WTC11 (cell line): ENCODE measurements around the gene MAGEC3. TPM values are rescaled to one million over a fixed set of nuclear protein-coding genes. Genes with fewer than 3 reads are reported as not detected.
"Not testable (repeated sequence)": the region's sequence is repeated elsewhere in the genome, so short reads cannot be mapped to it uniquely, and the experiment has no call there.

Experiments used
- ATAC-seq: fragments of 200-7000 bp; cut with Tn5 transposase; 2 replicates; pipeline ENCODE4 v1.10.0; 2021; ENCODE audit warnings: mild to moderate bottlenecking, moderate library complexity
- CTCF ChIA-PET: fragments of 300-600 bp; sonication (Branson Sonifier 250); formaldehyde crosslinking; loops from one replicate; lab custom pipeline; 2021; ENCODE audit warnings: antibody characterized with exemption; lab: Charles Lee
- POLR2A ChIA-PET: fragments of 350-600 bp; sonication (Branson Sonifier 250); formaldehyde crosslinking; loops from one replicate; lab custom pipeline; 2021; ENCODE audit warnings: antibody characterized with exemption; lab: Charles Lee
- DNase-seq: peaks from one replicate; pipeline ENCODE4 v3.0.0; 2021; ENCODE audit warnings: low spot score
- H3K27ac Mint-ChIP-seq: 2 replicates; pipeline ENCODE4 v1.8.0; 2021; ENCODE audit warnings: mixed read lengths
- H3K27me3 Mint-ChIP-seq: 2 replicates; pipeline ENCODE4 v1.8.0; 2021; ENCODE audit warnings: low read depth, mild to moderate bottlenecking, moderate library complexity, mixed read lengths
- H3K36me3 Mint-ChIP-seq: 2 replicates; pipeline ENCODE4 v1.8.0; 2021; ENCODE audit warnings: mixed read lengths
- H3K4me1 Mint-ChIP-seq: 2 replicates; pipeline ENCODE4 v1.8.0; 2022; ENCODE audit warnings: mixed read lengths
- H3K4me3 Mint-ChIP-seq: 2 replicates; pipeline ENCODE4 v1.8.0; 2021; ENCODE audit warnings: mild to moderate bottlenecking, moderate library complexity, mixed read lengths
- H3K9me3 Mint-ChIP-seq: 2 replicates; pipeline ENCODE4 v1.8.0; 2021; ENCODE audit warnings: mixed read lengths
- ATF6 ChIP-seq: sonication (generic); formaldehyde crosslinking; IDR thresholded peaks from 2 replicates; pipeline ENCODE4 v1.8.1; 2023; ENCODE audit warnings: mild to moderate bottlenecking, missing genetic modification reagents
- ESRRA ChIP-seq: sonication (generic); formaldehyde crosslinking; IDR thresholded peaks from 2 replicates; pipeline ENCODE4 v1.8.1; 2022; ENCODE audit warnings: mild to moderate bottlenecking, missing genetic modification reagents, borderline replicate concordance
- ETV6 ChIP-seq: sonication (generic); formaldehyde crosslinking; IDR thresholded peaks from 2 replicates; pipeline ENCODE4 v1.8.1; 2022; ENCODE audit warnings: mild to moderate bottlenecking, missing genetic modification reagents
- GRHL2 ChIP-seq: fragments of 250-450 bp; sonication (Bioruptor Pico); IDR thresholded peaks from 2 replicates; pipeline ENCODE4 v1.8.0; 2022; ENCODE audit warnings: mild to moderate bottlenecking, moderate library complexity; ENCODE audit not compliant: insufficient replicate concordance, severe bottlenecking
- HMGA2 ChIP-seq: fragments of 250-450 bp; sonication (Bioruptor Pico); IDR thresholded peaks from 2 replicates; pipeline ENCODE4 v1.4.0; 2021; ENCODE audit warnings: mild to moderate bottlenecking, moderate library complexity
- JUN ChIP-seq: sonication (generic); formaldehyde crosslinking; IDR thresholded peaks from 2 replicates; pipeline ENCODE4 v1.8.0; 2023; ENCODE audit warnings: mild to moderate bottlenecking, missing genetic modification reagents
- KAT7 ChIP-seq: sonication (generic); formaldehyde crosslinking; IDR thresholded peaks from 2 replicates; pipeline ENCODE4 v1.8.1; 2023; ENCODE audit warnings: missing genetic modification reagents, mild to moderate bottlenecking, borderline replicate concordance
- RELA ChIP-seq: sonication (generic); formaldehyde crosslinking; IDR thresholded peaks from 2 replicates; pipeline ENCODE4 v1.8.1; 2022; ENCODE audit warnings: missing genetic modification reagents, mild to moderate bottlenecking, borderline replicate concordance
- RORB ChIP-seq: fragments of 250-450 bp; sonication (Bioruptor Pico); IDR thresholded peaks from 2 replicates; pipeline ENCODE4 v1.9.0; 2021; ENCODE audit warnings: mild to moderate bottlenecking
- SMAD3 ChIP-seq: sonication (generic); formaldehyde crosslinking; IDR thresholded peaks from 2 replicates; pipeline ENCODE4 v1.8.0; 2022; ENCODE audit warnings: missing genetic modification reagents, mild to moderate bottlenecking, borderline replicate concordance
- SMAD4 ChIP-seq: sonication (generic); formaldehyde crosslinking; IDR thresholded peaks from 2 replicates; pipeline ENCODE4 v1.8.0; 2022; ENCODE audit warnings: mild to moderate bottlenecking, missing genetic modification reagents
- SOX15 ChIP-seq: fragments of 250-450 bp; sonication (Bioruptor Pico); IDR thresholded peaks from 2 replicates; pipeline ENCODE4 v1.9.0; 2021; ENCODE audit warnings: mild to moderate bottlenecking
- SP1 ChIP-seq: sonication (generic); formaldehyde crosslinking; conservative IDR thresholded peaks from 2 replicates; pipeline ENCODE4 v1.8.1; 2022; ENCODE audit warnings: missing genetic modification reagents
- ZBTB21 ChIP-seq: sonication (generic); formaldehyde crosslinking; IDR thresholded peaks from 2 replicates; pipeline ENCODE4 v1.8.1; 2023; ENCODE audit warnings: mild to moderate bottlenecking, missing genetic modification reagents, borderline replicate concordance
- ZNF263 ChIP-seq: sonication (generic); formaldehyde crosslinking; IDR thresholded peaks from 2 replicates; pipeline ENCODE4 v1.8.1; 2022; ENCODE audit warnings: low read depth, mild to moderate bottlenecking, moderate library complexity, missing genetic modification reagents
- ZNF425 ChIP-seq: fragments of 250-450 bp; sonication (Bioruptor Pico); conservative IDR thresholded peaks from 2 replicates; pipeline ENCODE4 v1.9.0; 2021; ENCODE audit warnings: mild to moderate bottlenecking
- ZNF671 ChIP-seq: fragments of 250-450 bp; sonication (Bioruptor Pico); IDR thresholded peaks from 2 replicates; pipeline ENCODE4 v1.8.0; 2021; ENCODE audit warnings: mild to moderate bottlenecking
- total RNA-seq: library from RNA; stranded (reverse); gene quantifications from 3 replicates; pipeline ENCODE4 v1.2.3, GENCODE V29; 2021
- TF ChIP-seq, protein P1 (sequence below): sonication (generic); formaldehyde crosslinking; IDR thresholded peaks from 2 replicates; pipeline ENCODE4 v1.8.1; 2023; ENCODE audit warnings: mild to moderate bottlenecking, missing genetic modification reagents, moderate library complexity
- TF ChIP-seq, protein P2 (sequence below): sonication (generic); formaldehyde crosslinking; IDR thresholded peaks from 2 replicates; pipeline ENCODE4 v1.8.1; 2022; ENCODE audit warnings: low read depth, mild to moderate bottlenecking, moderate library complexity, missing genetic modification reagents, borderline replicate concordance
- TF ChIP-seq, protein P3 (sequence below): fragments of 250-450 bp; sonication (Bioruptor Pico); IDR thresholded peaks from 2 replicates; pipeline ENCODE4 v1.9.0; 2021; ENCODE audit warnings: moderate library complexity, mild to moderate bottlenecking, inconsistent platforms, borderline replicate concordance
- TF ChIP-seq, protein P4 (sequence below): fragments of 250-450 bp; sonication (Bioruptor Pico); IDR thresholded peaks from 2 replicates; pipeline ENCODE4 v1.9.0; 2021; ENCODE audit warnings: mild to moderate bottlenecking
- TF ChIP-seq, protein P5 (sequence below): sonication (generic); formaldehyde crosslinking; conservative IDR thresholded peaks from 2 replicates; pipeline ENCODE4 v1.8.1; 2022; ENCODE audit warnings: mild to moderate bottlenecking, missing genetic modification reagents

Gene MAGEC3
- total RNA-seq, 1 experiment from 2014 or later: not detected

- POLR2A ChIA-PET: no interaction called here
- 0 out of 2 replicates have a peak, but pooled peaks cover 3% of the 10 kb centered on the region for H3K4me1 Mint-ChIP-seq
- DNase-seq: no peak
- no peak for TF ChIP-seq HMGA2 (CRISPR knock-in tag)
- no peak for TF ChIP-seq RORB (CRISPR knock-in tag)
- TF ChIP-seq, protein P1, sequence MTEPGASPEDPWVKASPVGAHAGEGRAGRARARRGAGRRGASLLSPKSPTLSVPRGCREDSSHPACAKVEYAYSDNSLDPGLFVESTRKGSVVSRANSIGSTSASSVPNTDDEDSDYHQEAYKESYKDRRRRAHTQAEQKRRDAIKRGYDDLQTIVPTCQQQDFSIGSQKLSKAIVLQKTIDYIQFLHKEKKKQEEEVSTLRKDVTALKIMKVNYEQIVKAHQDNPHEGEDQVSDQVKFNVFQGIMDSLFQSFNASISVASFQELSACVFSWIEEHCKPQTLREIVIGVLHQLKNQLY (CRISPR knock-in tag): no peak
- TF ChIP-seq, all 79 proteins: peak for 0
- Mint-ChIP-seq H3K36me3 (peaks cover 11% of the 10 kb centered on the region), H3K27ac (no peak overlapping the region), H3K27me3 (no peaks in the 10 kb centered on the region; the same call in 1 of the 2 replicates), H3K9me3 (peaks cover 32% of the 10 kb centered on the region), H3K4me3 (no peak overlapping the region)
- CTCF ChIA-PET: no interaction called here
- no peak for ATAC-seq
These were observed 19.4 kb downstream of the MAGEC3 start for GRCh38 chrX:141857479-141857878.

DNA sequence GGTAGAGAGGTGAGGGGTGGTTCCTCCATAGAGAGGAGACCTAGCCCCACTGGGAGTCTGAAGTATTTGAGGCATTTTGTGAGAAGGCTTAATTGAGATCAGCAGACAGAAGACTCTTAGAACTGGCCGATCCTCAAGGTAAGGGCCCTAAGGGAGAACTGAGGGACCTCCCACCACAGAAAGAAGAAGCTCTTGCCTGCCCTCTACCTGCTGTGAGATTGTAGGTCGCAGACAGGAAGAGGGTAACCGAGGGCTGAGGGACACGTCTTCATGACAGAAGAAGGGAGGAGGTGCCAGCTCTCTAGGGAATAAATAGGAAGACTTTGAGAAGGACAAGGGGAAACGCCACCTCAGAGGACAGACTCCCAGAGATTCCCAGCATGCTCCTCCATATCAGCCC lies 41.5 kb downstream of the MAGEC3 start:
- H3K4me3 Mint-ChIP-seq: no peak overlapping the region
- H3K36me3 Mint-ChIP-seq: peaks cover 8% of the 10 kb centered on the region
- H3K27ac Mint-ChIP-seq: no peak overlapping the region
- POLR2A ChIA-PET: no interaction called here
- ATAC-seq (no peak; the same call in 1 of the 2 replicates), DNase-seq (no peak)
- TF ChIP-seq ESRRA (CRISPR knock-in tag) (no peak), SP1 (no peak), RELA (CRISPR knock-in tag) (no peak), ZNF263 (no peak), SMAD3 (CRISPR knock-in tag) (no peak), SMAD4 (CRISPR knock-in tag) (no peak), RORB (CRISPR knock-in tag) (no peak), ZNF671 (CRISPR knock-in tag) (no peak), ETV6 (CRISPR knock-in tag) (no peak), KAT7 (no peak)
- TF ChIP-seq, protein P2, sequence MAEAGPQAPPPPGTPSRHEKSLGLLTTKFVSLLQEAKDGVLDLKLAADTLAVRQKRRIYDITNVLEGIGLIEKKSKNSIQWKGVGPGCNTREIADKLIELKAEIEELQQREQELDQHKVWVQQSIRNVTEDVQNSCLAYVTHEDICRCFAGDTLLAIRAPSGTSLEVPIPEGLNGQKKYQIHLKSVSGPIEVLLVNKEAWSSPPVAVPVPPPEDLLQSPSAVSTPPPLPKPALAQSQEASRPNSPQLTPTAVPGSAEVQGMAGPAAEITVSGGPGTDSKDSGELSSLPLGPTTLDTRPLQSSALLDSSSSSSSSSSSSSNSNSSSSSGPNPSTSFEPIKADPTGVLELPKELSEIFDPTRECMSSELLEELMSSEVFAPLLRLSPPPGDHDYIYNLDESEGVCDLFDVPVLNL: no peak
- TF ChIP-seq, protein P3, sequence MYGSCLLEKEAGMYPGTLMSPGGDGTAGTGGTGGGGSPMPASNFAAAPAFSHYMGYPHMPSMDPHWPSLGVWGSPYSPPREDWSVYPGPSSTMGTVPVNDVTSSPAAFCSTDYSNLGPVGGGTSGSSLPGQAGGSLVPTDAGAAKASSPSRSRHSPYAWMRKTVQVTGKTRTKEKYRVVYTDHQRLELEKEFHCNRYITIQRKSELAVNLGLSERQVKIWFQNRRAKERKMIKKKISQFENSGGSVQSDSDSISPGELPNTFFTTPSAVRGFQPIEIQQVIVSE (CRISPR knock-in tag): no peak
- TF ChIP-seq, protein P4, sequence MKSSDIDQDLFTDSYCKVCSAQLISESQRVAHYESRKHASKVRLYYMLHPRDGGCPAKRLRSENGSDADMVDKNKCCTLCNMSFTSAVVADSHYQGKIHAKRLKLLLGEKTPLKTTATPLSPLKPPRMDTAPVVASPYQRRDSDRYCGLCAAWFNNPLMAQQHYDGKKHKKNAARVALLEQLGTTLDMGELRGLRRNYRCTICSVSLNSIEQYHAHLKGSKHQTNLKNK (CRISPR knock-in tag): no peak
- CTCF ChIA-PET: no interaction called here
- peaks cover 4% of the 10 kb centered on the region; the same call in 1 of the 2 replicates for H3K4me1 Mint-ChIP-seq
- H3K27me3 Mint-ChIP-seq: no peaks in the 10 kb centered on the region
- H3K9me3 Mint-ChIP-seq: peaks cover 8% of the 10 kb centered on the region

DNA sequence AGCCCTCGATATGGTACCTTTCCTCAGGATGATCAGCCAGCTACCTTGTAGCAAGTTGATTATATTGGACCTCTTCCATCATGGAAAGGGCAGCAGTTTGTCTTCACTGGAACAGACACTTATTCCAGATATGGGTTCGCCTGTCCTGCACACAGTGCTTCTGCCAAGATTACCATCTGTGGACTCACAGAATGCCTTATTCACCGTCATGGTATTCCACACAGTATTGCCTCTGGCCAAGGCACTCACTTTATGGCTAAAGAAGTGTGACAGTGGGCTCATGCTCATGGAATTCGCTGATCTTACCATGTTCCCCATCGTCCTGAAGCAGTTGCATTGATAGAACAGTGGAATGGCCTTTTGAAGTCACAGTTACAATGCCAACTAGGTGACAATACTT lies 50.7 kb downstream of the MAGEC3 start:
- H3K27me3 Mint-ChIP-seq, H3K36me3 Mint-ChIP-seq, CTCF ChIA-PET, ATAC-seq, H3K4me3 Mint-ChIP-seq, H3K4me1 Mint-ChIP-seq, DNase-seq, POLR2A ChIA-PET, H3K9me3 Mint-ChIP-seq, H3K27ac Mint-ChIP-seq: not testable (repeated sequence)

DNA sequence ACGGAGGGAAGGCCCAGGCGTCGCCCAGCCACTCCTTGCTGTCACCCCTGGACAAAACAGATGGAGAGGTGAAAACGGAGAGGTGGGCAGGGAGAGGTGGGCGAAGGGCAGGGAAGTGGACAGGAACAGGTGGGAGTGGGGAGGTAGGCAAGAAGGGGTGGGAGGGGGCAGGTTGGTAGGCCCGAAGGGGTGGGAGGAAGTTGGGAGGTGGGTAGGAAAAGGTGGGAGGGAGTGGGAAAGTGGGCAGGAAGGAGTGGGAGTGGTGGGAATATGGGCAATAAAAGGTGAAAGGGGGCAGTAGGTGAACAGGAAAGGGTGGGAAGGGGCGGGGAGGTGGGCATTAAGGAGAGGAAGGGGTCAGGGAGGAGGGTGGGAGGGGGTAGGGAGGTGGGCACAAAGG lies 56.6 kb downstream of the MAGEC3 start:
- Mint-ChIP-seq H3K27me3 (no peaks in the 10 kb centered on the region), H3K9me3 (peaks cover 8% of the 10 kb centered on the region; the same call in 1 of the 2 replicates), H3K27ac (no peak overlapping the region), H3K36me3 (peaks cover 5% of the 10 kb centered on the region; the same call in 1 of the 2 replicates), H3K4me1 (no peaks in the 10 kb centered on the region), H3K4me3 (no peak overlapping the region)
- CTCF ChIA-PET: no interaction called here
- POLR2A ChIA-PET: no interaction called here
- no peak for DNase-seq
- ATAC-seq: no peak
- TF ChIP-seq, protein P2: no peak
- TF ChIP-seq ATF6 (CRISPR knock-in tag): no peak
- TF ChIP-seq GRHL2 (CRISPR knock-in tag): no peak
- TF ChIP-seq, protein P5, sequence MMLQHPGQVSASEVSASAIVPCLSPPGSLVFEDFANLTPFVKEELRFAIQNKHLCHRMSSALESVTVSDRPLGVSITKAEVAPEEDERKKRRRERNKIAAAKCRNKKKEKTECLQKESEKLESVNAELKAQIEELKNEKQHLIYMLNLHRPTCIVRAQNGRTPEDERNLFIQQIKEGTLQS (CRISPR knock-in tag): no peak
- no peak for TF ChIP-seq SOX15 (CRISPR knock-in tag)
- no peak for TF ChIP-seq JUN (CRISPR knock-in tag)
- no peak for TF ChIP-seq ZNF425 (CRISPR knock-in tag)
- TF ChIP-seq ZBTB21 (CRISPR knock-in tag): no peak
